NCI-H1930 (cell line): ENCODE measurements around the gene CCL8.

Experiments
- DNase-seq, 2 experiments: peaks; one replicate each; lab custom pipeline; 2025; lab: John Stamatoyannopoulos, UW

The CCL8 gene

GRCh38 chr17:34367486-34368195, 48.4 kb downstream of the CCL8 start:
- no peak for DNase-seq

DNA sequence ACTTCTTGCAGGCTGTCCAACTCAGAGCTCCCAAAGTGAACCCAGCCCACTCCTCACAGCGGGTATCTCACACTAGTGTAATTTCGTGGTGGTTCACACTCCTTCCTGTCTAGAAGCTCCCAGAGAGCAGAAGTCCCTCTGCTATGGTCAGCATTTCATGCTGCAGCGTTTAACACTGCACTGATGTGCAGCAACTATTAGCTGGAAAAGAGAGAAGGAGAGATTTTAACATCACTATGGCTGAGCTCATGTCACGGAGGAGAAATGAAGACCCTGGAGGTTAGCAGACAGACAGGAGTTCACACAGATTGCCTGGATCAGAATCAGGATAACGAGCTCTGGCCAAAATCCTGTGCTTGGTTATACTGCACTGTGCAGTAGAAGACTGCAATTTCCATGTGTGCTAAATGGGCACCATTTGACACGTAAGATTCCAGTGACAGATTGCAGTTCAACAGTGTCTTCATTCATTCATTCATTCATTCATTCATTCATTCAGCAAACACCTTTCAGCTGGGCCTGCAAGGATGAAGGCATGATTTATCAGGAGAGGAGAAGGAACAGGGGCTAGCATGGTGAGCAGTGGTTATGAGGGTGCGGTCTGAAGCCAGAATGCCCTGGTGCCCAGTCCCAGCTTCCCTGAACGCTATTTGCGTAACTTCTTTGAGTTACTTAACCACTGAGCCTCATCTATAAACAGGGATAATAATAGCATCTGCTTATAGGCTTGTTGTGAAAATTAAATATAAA, 49.1 kb downstream of the CCL8 start:
- no peak for DNase-seq

GRCh38 chr17:34368946-34369500, 49.8 kb downstream of the CCL8 start:
- DNase-seq = no peak

DNA sequence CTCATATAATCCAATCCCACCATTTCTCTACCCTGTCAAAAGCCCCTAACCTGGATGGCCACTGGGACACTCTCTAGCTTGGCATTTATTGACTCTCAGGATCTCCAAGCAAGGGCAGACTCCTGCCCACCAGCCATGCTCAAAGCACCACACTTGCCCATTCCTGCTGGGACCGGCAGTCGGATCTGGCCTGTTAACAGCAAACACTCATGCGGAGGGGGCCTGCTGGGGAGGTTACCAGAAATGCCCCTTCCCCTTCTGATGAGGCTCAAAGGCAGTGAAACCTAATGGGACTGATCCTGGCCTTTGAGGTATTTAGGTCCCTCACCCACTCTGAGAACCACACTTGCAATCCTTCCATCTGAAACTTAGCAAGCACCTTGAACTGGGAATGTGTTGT, 50.3 kb downstream of the CCL8 start:
- no peak for DNase-seq

DNA sequence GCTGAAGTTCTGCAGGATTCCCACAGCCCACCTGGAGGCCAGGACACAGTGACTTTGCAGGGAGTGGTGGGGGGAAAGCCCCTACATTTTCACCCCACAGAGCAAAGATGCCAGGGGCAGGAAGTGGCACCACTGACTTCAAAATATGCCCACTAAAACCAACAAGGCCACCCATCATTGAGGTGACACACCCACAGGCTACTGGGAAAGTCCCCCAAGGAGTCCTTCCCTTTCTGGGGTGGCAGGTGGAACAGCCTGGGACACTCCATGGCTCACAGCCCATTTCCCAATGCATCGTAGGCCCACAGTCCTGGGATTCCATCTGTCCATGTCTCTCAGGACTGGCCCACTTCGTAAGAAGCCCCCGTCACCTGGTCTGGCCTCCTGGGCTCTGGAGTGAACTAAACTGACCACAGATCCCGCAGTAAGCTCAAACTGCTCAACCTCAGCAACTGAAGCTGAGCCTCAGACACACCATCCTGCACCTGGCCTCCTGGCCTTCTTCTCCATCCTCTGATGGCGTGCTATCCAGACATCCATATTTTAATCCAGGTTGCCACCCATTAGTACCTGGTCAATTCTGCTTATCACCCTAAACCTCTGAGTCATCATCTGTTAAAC, 51.3 kb downstream of the CCL8 start:
- DNase-seq = no peak

DNA sequence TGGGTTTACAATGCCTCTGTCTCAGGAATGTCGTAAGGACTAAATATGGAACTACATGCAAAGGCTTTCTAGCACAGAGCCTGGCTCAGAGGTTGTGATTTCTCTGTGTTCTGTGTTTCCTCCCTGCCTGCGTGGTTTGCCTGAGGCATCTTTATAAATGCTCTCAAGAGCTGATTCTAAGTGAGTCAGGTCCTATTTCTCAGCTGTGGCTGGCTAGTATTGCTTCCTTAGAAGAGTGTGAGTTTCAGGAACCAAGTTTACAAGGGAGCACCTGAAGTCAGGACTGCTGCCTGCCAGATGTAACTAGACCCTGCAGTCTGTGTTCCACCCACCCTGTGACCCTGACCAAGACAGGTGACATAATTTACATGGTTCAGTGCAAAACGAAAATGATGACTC, 51.8 kb downstream of the CCL8 start:
- no peak for DNase-seq
